ENCODE results near the gene GSG1L.

GSG1L gene

DNA sequence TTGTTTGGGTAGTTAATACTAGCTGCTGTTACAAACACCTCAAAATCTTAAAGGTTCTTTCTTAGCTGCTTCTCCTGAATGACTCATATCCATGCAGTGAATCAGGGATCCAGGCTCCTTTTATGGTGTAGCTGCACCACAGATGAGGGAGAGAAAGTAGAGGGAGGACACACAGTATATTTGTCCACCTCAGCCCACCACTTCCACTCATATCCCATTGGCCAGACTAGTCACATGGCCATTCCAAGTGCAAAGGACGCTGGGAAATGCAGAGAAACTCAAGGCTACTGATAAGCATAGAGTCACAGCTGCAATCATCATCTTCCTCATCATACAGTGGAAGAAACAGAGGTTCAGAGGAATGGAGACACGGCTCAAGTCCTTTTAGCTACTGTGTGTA, 63.8 kb downstream of the GSG1L start:
- H3K4me3 ChIP-seq (ENCODE audit: low read depth, low read length), result no peak overlapping the region
- TF ChIP-seq, protein P1, sequence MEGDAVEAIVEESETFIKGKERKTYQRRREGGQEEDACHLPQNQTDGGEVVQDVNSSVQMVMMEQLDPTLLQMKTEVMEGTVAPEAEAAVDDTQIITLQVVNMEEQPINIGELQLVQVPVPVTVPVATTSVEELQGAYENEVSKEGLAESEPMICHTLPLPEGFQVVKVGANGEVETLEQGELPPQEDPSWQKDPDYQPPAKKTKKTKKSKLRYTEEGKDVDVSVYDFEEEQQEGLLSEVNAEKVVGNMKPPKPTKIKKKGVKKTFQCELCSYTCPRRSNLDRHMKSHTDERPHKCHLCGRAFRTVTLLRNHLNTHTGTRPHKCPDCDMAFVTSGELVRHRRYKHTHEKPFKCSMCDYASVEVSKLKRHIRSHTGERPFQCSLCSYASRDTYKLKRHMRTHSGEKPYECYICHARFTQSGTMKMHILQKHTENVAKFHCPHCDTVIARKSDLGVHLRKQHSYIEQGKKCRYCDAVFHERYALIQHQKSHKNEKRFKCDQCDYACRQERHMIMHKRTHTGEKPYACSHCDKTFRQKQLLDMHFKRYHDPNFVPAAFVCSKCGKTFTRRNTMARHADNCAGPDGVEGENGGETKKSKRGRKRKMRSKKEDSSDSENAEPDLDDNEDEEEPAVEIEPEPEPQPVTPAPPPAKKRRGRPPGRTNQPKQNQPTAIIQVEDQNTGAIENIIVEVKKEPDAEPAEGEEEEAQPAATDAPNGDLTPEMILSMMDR (IDR thresholded peaks at IDR 0.05; ENCODE audit: borderline replicate concordance, insufficient read depth, low read depth, low read length), result no peak

DNA sequence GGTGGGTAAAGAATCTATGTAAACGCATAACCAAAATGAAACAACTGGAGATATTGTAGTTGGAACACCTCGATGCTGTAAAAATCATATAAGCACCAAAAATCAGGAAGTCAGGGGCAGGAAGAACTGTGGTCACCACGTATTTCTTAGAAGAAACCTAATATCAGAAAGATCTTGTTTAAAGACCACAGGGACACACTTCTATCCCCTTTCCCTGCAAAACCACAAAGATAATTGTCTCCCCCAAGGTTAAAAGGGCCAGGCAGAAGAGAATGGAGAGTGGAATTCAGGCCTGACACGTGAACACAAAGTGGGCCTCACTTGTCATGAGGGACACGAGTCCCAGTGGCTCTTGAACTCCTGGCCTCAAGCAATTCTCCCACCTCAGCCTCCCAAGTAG, 68.1 kb downstream of the GSG1L start:
- H3K4me3 ChIP-seq (ENCODE audit: low read depth, low read length), result no peak overlapping the region
- TF ChIP-seq, protein P1 (IDR thresholded peaks at IDR 0.05; ENCODE audit: borderline replicate concordance, insufficient read depth, low read depth, low read length), result no peak

DNA sequence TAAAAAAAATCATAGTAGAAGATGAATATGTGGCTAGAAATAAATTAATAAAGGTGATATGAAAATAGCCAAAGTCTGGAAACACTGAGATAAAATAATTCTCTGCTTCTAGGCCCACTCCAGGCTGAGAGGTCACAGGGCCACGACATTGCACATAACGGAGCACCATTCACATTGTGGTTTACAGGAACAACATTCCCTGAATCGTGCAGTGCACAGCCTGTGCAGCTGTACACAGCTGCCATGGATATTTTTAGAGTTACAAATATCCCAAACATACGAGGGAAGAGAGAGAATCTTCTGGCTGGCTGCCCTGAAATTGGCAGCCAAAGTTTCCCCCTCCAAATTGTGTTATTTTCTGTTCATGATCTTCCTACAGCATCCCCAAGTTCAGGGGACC, 68.8 kb downstream of the GSG1L start:
- TF ChIP-seq, protein P1 (IDR thresholded peaks at IDR 0.05; ENCODE audit: borderline replicate concordance, insufficient read depth, low read depth, low read length), result no peak
- H3K4me3 ChIP-seq (ENCODE audit: low read depth, low read length), result no peak overlapping the region

DNA sequence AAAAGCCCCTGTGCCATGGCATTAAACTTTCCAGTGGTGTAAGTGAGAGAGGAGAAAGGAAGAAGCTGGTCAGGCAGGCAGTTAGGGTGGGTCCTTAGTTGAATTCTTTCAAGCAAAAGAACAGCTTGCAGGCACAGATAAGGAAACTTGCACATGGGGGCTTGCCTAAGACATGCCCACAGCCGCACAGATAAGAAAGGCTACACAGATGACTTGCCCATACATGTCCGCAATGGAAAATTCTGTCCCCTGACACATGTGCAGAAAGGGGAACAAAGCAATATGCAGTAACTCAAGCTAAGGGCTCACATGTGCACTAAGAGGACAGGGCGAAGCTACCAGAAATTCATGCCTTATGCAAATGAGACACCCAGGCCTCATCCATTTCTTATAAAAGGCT, 69.9 kb downstream of the GSG1L start:
- TF ChIP-seq, protein P1 (IDR thresholded peaks at IDR 0.05; ENCODE audit: borderline replicate concordance, insufficient read depth, low read depth, low read length), result no peak
- H3K4me3 ChIP-seq (ENCODE audit: low read depth, low read length), result no peak overlapping the region

DNA sequence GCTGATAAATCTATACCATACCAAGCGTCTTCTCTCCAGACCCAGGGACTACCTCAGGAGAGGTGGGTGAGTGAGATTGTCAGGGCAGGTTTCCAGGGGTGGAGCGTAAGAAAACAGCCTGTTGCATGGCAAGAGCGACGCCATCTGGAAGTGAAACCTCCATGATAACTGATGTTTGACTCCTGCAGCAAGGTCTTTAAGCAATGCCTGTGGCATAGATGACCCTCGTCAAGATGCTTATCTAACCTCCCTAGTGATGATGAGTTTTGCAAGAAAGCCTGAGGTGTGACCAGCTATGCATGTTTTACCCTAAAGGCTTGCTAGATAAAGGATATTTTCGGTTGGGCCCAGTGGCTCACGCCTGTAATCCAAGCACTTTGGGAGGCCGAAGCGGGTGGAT, 71.6 kb downstream of the GSG1L start:
- TF ChIP-seq, protein P1 (IDR thresholded peaks at IDR 0.05; ENCODE audit: borderline replicate concordance, insufficient read depth, low read depth, low read length), result no peak
- H3K4me3 ChIP-seq (ENCODE audit: low read depth, low read length), result no peak overlapping the region

DNA sequence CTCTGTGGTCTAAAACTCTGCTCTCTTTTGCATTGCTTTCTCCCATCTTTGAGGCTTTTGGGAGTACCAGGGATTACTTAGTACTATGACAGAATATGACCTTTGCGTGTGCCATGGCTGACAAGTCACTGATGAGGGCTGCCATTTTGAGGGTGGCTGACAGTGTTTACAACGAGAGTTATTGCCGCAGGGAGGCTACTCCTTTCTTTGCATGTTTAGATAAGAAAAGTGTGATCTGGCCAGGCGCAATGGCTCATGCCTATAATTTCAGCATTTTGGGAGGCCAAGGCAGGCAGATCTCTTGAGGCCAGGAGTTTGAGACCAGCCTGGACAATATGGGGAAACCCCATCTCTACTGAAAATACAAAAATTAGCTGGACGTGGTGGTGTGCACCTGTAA, 77.5 kb downstream of the GSG1L start:
- TF ChIP-seq, protein P1 (IDR thresholded peaks at IDR 0.05; ENCODE audit: borderline replicate concordance, insufficient read depth, low read depth, low read length), result no peak
- H3K4me3 ChIP-seq (ENCODE audit: low read depth, low read length), result no peak overlapping the region

DNA sequence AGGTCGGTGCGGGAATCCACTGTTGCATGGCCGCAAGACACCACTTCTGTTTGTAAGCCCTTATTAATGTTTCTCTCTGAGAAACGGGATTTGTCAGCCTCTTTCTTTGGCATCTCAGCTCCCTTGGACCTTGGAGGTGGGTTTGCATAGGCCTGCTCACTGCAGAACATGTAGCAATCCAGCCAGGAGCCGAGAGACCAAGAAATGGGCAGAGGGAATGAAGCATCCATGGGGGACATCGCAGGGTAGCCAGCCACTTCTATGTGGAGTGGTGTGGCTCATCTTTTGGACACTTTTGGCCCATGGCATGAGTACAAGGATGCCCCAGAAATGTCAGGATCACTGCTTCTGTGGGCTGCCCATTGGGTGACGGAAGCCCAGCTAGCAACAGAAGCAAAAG, 79.4 kb downstream of the GSG1L start:
- H3K4me3 ChIP-seq (ENCODE audit: low read depth, low read length), result no peak overlapping the region
- TF ChIP-seq, protein P1 (IDR thresholded peaks at IDR 0.05; ENCODE audit: borderline replicate concordance, insufficient read depth, low read depth, low read length), result no peak
